GM12878 (cell line): ENCODE data around the gene FBXW7. TPM values are rescaled to one million over a fixed set of nuclear protein-coding genes. Genes with fewer than 3 reads are reported as not detected.
A peak's percentile ranks its signal among the peaks of the same experiment; 100 is the strongest.

Experiments used
- ATF3 ChIP-seq: IDR thresholded peaks from 2 replicates; pipeline ENCODE4 v1.6.1; 2011; ENCODE audit warnings: low read depth, mild to moderate bottlenecking, low read length, moderate library complexity, borderline replicate concordance; ENCODE audit errors: extremely low read depth
- BRCA1 ChIP-seq: IDR thresholded peaks from 2 replicates; pipeline ENCODE4 v1.6.1; 2011; ENCODE audit warnings: low read depth, low read length, improper control_type of control experiment
- CBX3 ChIP-seq: fragments of 200-600 bp; sonication (generic); IDR thresholded peaks from 2 replicates; pipeline ENCODE4 v1.6.1; 2016; ENCODE audit warnings: low read depth, borderline replicate concordance
- E2F8 ChIP-seq: fragments of 450-650 bp; IDR thresholded peaks from 2 replicates; pipeline ENCODE4 v1.6.1; 2018; ENCODE audit warnings: mild to moderate bottlenecking, low read depth, moderate library complexity; ENCODE audit not compliant: partially characterized antibody
- HCFC1 ChIP-seq: fragments of 150-350 bp; IDR thresholded peaks from 2 replicates; pipeline ENCODE4 v1.6.1; 2014; ENCODE audit warnings: low read length
- IKZF2 ChIP-seq, 2 experiments: fragments of 450-650 bp; IDR thresholded peaks; 2 replicates each; pipeline ENCODE4 v1.6.1; 2017; ENCODE audit warnings: mild to moderate bottlenecking in 2 of 2, moderate library complexity in 2 of 2
- KDM1A ChIP-seq: fragments of 200-600 bp; sonication (generic); IDR thresholded peaks from 2 replicates; pipeline ENCODE4 v1.6.1; 2016; ENCODE audit warnings: borderline replicate concordance
- MLLT1 ChIP-seq: fragments of 450-650 bp; IDR thresholded peaks from 2 replicates; pipeline ENCODE4 v1.6.1; 2016; ENCODE audit warnings: mild to moderate bottlenecking
- MXI1 ChIP-seq: fragments of 150-350 bp; IDR thresholded peaks from 2 replicates; pipeline ENCODE4 v1.6.1; 2011; ENCODE audit warnings: low read depth, mild to moderate bottlenecking, inconsistent platforms, low read length, improper control_type of control experiment
- POU2F2 ChIP-seq: IDR thresholded peaks from 3 replicates; pipeline ENCODE4 v1.6.1; 2011; ENCODE audit warnings: low read depth, mild to moderate bottlenecking, low read length, borderline replicate concordance
- RUNX3 ChIP-seq: IDR thresholded peaks from 2 replicates; pipeline ENCODE4 v1.6.1; 2012; ENCODE audit warnings: low read length, inconsistent platforms
- SIX5 ChIP-seq: IDR thresholded peaks from 2 replicates; pipeline ENCODE4 v1.6.1; 2011; ENCODE audit warnings: mild to moderate bottlenecking, low read depth, low read length, moderate library complexity; ENCODE audit not compliant: severe bottlenecking
- TCF3 ChIP-seq: IDR thresholded peaks from 2 replicates; pipeline ENCODE4 v1.6.1; 2012; ENCODE audit warnings: low read depth, mild to moderate bottlenecking, low read length, borderline replicate concordance; ENCODE audit not compliant: insufficient read depth
- WRNIP1 ChIP-seq: IDR thresholded peaks from 2 replicates; pipeline ENCODE4 v1.6.1; 2011; ENCODE audit warnings: low read depth, low read length, improper control_type of control experiment, borderline replicate concordance
- ZBTB4 ChIP-seq: fragments of 450-650 bp; formaldehyde crosslinking; IDR thresholded peaks from 2 replicates; pipeline ENCODE4 v1.4.0; 2022; ENCODE audit warnings: mild to moderate bottlenecking, moderate library complexity
- ZNF217 ChIP-seq: fragments of 450-650 bp; IDR thresholded peaks from 2 replicates; pipeline ENCODE4 v1.6.1; 2017; ENCODE audit warnings: antibody characterized with exemption, mild to moderate bottlenecking
- polyA plus RNA-seq, 11 experiments: library from polyadenylated mRNA; depleted of rRNA in 4 of 11; unstranded in 6 of 11; stranded (reverse) in 5 of 11; fragments of >200 nt; fragmentation: Nextera tagmentation in 4 of 11; fragmentation: Illumina TruSeq in 1 of 11; extraction: Ambion mirVana in 4 of 11; extraction: Trizol in 1 of 11; gene quantifications; 1 replicate in 1 of 11; 2 replicates in 10 of 11; pipeline versions ENCODE4 v1.2.1 to v1.2.3, GENCODE V29; 2011 to 2016; ENCODE audit warnings: inconsistent platforms in 2 of 11, missing spikeins in 2 of 11, low read depth in 1 of 11
- total RNA-seq, 4 experiments: library from RNA; depleted of rRNA in 3 of 4; stranded (reverse); fragments of >200 nt in 3 of 4; fragmentation: Illumina TruSeq in 1 of 4; extraction: Trizol in 1 of 4; gene quantifications; 2 replicates each; pipeline versions ENCODE4 v1.2.1 to v1.2.3, GENCODE V29; 2013 to 2021
- TF ChIP-seq, protein P1 (sequence below): fragments of 450-650 bp; IDR thresholded peaks from 2 replicates; pipeline ENCODE4 v1.6.1; 2014; ENCODE audit warnings: mild to moderate bottlenecking
- TF ChIP-seq, protein P2 (sequence below), 3 experiments: IDR thresholded peaks in 2 of 3; conservative IDR thresholded peaks in 1 of 3; 2 replicates each; pipeline ENCODE4 v1.5.1; 2011; ENCODE audit warnings: low read depth in 3 of 3, low read length in 3 of 3, mild to moderate bottlenecking in 3 of 3, control low read depth in 2 of 3, moderate library complexity in 2 of 3, inconsistent platforms in 1 of 3, mixed read lengths in 1 of 3; ENCODE audit not compliant: control insufficient read depth in 2 of 3, insufficient read depth in 1 of 3; ENCODE audit errors: extremely low read depth in 1 of 3

FBXW7 gene
- total and polyA plus RNA-seq, 10 of the 15 experiments (the other 5 are each of a cell fraction or from before 2014, with no cell fraction given), result 35.8 to 118 (median 47.2) TPM

GRCh38 chr4:152500800-152501434 is 35.0 kb downstream of the FBXW7 start (continued):
- TF ChIP-seq MXI1 (no peak), KDM1A (no peak), ATF3 (no peak), ZBTB4 (no peak), RUNX3 (no peak; the same call in 1 of the 2 replicates), ZNF217 (peak; percentile 17; the same call in 1 of the 2 replicates), MLLT1 (peak; percentile 47; the same call in 1 of the 2 replicates), BRCA1 (no peak), CBX3 (no peak), TCF3 (no peak), WRNIP1 (no peak), POU2F2 (0 out of 3 replicates have a peak, but pooled peaks have one; percentile 31), IKZF2 (IDR thresholded peaks at IDR 0.05) (no peak), HCFC1 (no peak), SIX5 (peak; percentile 7), E2F8 (no peak)
- TF ChIP-seq, protein P1, sequence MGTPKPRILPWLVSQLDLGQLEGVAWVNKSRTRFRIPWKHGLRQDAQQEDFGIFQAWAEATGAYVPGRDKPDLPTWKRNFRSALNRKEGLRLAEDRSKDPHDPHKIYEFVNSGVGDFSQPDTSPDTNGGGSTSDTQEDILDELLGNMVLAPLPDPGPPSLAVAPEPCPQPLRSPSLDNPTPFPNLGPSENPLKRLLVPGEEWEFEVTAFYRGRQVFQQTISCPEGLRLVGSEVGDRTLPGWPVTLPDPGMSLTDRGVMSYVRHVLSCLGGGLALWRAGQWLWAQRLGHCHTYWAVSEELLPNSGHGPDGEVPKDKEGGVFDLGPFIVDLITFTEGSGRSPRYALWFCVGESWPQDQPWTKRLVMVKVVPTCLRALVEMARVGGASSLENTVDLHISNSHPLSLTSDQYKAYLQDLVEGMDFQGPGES, result no peak
- TF ChIP-seq, protein P2, sequence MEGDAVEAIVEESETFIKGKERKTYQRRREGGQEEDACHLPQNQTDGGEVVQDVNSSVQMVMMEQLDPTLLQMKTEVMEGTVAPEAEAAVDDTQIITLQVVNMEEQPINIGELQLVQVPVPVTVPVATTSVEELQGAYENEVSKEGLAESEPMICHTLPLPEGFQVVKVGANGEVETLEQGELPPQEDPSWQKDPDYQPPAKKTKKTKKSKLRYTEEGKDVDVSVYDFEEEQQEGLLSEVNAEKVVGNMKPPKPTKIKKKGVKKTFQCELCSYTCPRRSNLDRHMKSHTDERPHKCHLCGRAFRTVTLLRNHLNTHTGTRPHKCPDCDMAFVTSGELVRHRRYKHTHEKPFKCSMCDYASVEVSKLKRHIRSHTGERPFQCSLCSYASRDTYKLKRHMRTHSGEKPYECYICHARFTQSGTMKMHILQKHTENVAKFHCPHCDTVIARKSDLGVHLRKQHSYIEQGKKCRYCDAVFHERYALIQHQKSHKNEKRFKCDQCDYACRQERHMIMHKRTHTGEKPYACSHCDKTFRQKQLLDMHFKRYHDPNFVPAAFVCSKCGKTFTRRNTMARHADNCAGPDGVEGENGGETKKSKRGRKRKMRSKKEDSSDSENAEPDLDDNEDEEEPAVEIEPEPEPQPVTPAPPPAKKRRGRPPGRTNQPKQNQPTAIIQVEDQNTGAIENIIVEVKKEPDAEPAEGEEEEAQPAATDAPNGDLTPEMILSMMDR (IDR thresholded peaks at IDR 0.05 in 2 of 3, conservative IDR thresholded peaks at IDR 0.05 in 1 of 3; ENCODE audit: control insufficient read depth in 2 of 3, extremely low read depth in 1 of 3, insufficient read depth in 1 of 3, low read depth in 3 of 3, low read length in 3 of 3), result peak; percentile 61 to 85 (median 83)
